Measurements from ENCODE around the gene PDE4D. TPM values are rescaled to one million over a fixed set of nuclear protein-coding genes. Genes with fewer than 3 reads are reported as not detected.

PDE4D gene
- total and polyA plus RNA-seq, 2 donors (not counting 1 experiment from before 2014, with no cell fraction given) = 14.9 to 171 TPM

GRCh38 chr5:59346514-59346913 lies 547.0 kb downstream of the PDE4D start:
- ChIA-PET CTCF (no interaction called here), POLR2A (interaction anchor here (0.6 kb wide), 1 partner anchor 19 kb away, joined by 6 read pairs; no protein-coding TSS in a partner anchor)
- DNase-seq (no peak), ATAC-seq (ENCODE audit: low read depth) (no peak)
- H3K4me1 ChIP-seq (ENCODE audit: control insufficient read depth in 2 of 2, insufficient read depth in 2 of 2, low read length in 2 of 2) = no peaks in the 10 kb centered on the region
- H3K27me3 ChIP-seq (replicated peaks in 1 of 4; ENCODE audit: control extremely low read depth in 1 of 4, control insufficient read depth in 3 of 4, insufficient read depth in 4 of 4, low read length in 3 of 4) = no peaks in the 10 kb centered on the region
- no peaks in the 10 kb centered on the region for H3K9me3 ChIP-seq (ENCODE audit: control extremely low read depth in 1 of 3, control insufficient read depth in 2 of 3, insufficient read depth in 1 of 3, low read length in 2 of 3)
- Mint-ChIP-seq H3K4me1 (no peaks in the 10 kb centered on the region), H3K27me3 (no peaks in the 10 kb centered on the region), H3K4me3 (no peak overlapping the region), H3K9me3 (ENCODE audit: insufficient read depth) (no peaks in the 10 kb centered on the region), H3K27ac (no peak overlapping the region)
- no peak overlapping the region for H3K4me2 ChIP-seq (replicated peaks; ENCODE audit: low read depth, low read length, poor library complexity, severe bottlenecking)
- no peaks in the 10 kb centered on the region for H3K79me2 ChIP-seq (ENCODE audit: control insufficient read depth, insufficient read depth, low read length)
- intact Hi-C loops (cut with micrococcal nuclease) = no loop called here
- H3K9ac ChIP-seq (ENCODE audit: low read length) = no peak overlapping the region
- H4K20me1 ChIP-seq (ENCODE audit: control insufficient read depth, insufficient read depth, low read length, poor library complexity, severe bottlenecking) = no peaks in the 10 kb centered on the region
- no peak overlapping the region for H3K4me3 ChIP-seq (ENCODE audit: control extremely low read depth in 1 of 5, extremely low read depth in 1 of 5, insufficient read depth in 1 of 5, low read depth in 2 of 5, low read length in 4 of 5)
- 94% methylated on average over 3 of the region's 7 CpGs for WGBS (ENCODE audit: insufficient coverage)
- H3K36me3 ChIP-seq (replicated peaks in 1 of 2; ENCODE audit: control extremely low read depth in 1 of 2, control insufficient read depth in 1 of 2, extremely low read depth in 1 of 2, insufficient read depth in 2 of 2, low read length in 1 of 2) = no peaks in the 10 kb centered on the region
- H3K27ac ChIP-seq (ENCODE audit: low read length in 2 of 2) = no peak overlapping the region
- H2AFZ ChIP-seq (ENCODE audit: insufficient read depth, low read depth, low read length, poor library complexity, severe bottlenecking) = no peak overlapping the region
- TF ChIP-seq EZH2 (IDR thresholded peaks at IDR 0.05; ENCODE audit: borderline replicate concordance, insufficient read depth, low read depth, low read length, poor library complexity, severe bottlenecking) (no peak), CTCF (IDR thresholded peaks at IDR 0.05) (no peak)

- H3K4me1 Mint-ChIP-seq = peaks cover 11% of the 10 kb centered on the region
- Histone ChIP-seq H3K9me3 (ENCODE audit: control extremely low read depth in 1 of 3, control insufficient read depth in 2 of 3, insufficient read depth in 1 of 3, low read length in 2 of 3) (no peaks in the 10 kb centered on the region), H3K27me3 (replicated peaks in 1 of 4; ENCODE audit: control extremely low read depth in 1 of 4, control insufficient read depth in 3 of 4, insufficient read depth in 4 of 4, low read length in 3 of 4) (no peaks in the 10 kb centered on the region), H3K9ac (ENCODE audit: low read length) (no peak overlapping the region), H3K4me1 (ENCODE audit: control insufficient read depth in 2 of 2, insufficient read depth in 2 of 2, low read length in 2 of 2) (peaks cover 0 to 3% of the 10 kb centered on the region in 2 donors), H2AFZ (ENCODE audit: insufficient read depth, low read depth, low read length, poor library complexity, severe bottlenecking) (no peak overlapping the region), H3K4me2 (replicated peaks; ENCODE audit: low read depth, low read length, poor library complexity, severe bottlenecking) (no peak overlapping the region), H4K20me1 (ENCODE audit: control insufficient read depth, insufficient read depth, low read length, poor library complexity, severe bottlenecking) (no peaks in the 10 kb centered on the region), H3K79me2 (ENCODE audit: control insufficient read depth, insufficient read depth, low read length) (no peaks in the 10 kb centered on the region), H3K36me3 (replicated peaks in 1 of 2; ENCODE audit: control extremely low read depth in 1 of 2, control insufficient read depth in 1 of 2, extremely low read depth in 1 of 2, insufficient read depth in 2 of 2, low read length in 1 of 2) (no peaks in the 10 kb centered on the region), H3K4me3 (ENCODE audit: control extremely low read depth in 1 of 5, extremely low read depth in 1 of 5, insufficient read depth in 1 of 5, low read depth in 2 of 5, low read length in 4 of 5) (no peak overlapping the region), H3K27ac (ENCODE audit: low read length in 2 of 2) (no peak overlapping the region)
- no peak for TF ChIP-seq EZH2 (IDR thresholded peaks at IDR 0.05; ENCODE audit: borderline replicate concordance, insufficient read depth, low read depth, low read length, poor library complexity, severe bottlenecking)
- TF ChIP-seq CTCF (IDR thresholded peaks at IDR 0.05) = no peak
- H3K9me3 Mint-ChIP-seq (ENCODE audit: insufficient read depth) = no peaks in the 10 kb centered on the region
- no peak overlapping the region for H3K4me3 Mint-ChIP-seq
- intact Hi-C loops (cut with micrococcal nuclease) = no loop called here
- ChIA-PET POLR2A (no interaction called here), CTCF (interaction anchor here (0.6 to 1.1 kb wide), 2 partner anchors 8 to 353 kb away, joined by 4 read pairs; no protein-coding TSS in a partner anchor)
- no peaks in the 10 kb centered on the region for H3K27me3 Mint-ChIP-seq
- no peak overlapping the region for H3K27ac Mint-ChIP-seq
- WGBS (ENCODE audit: insufficient coverage) = no CpG with 5 or more reads among the region's 3 CpGs
- ATAC-seq (ENCODE audit: low read depth) = no peak
- no peak for DNase-seq
Observed at GRCh38 chr5:59342181-59342580, 551.3 kb downstream of the PDE4D start.
